Spleen (tissue), 7 donors: ENCODE measurements around the gene TMEM132D.

ENCODE experiments used
- POLR2A ChIP-seq, 3 donors: fragments of 450-650 bp; IDR thresholded peaks; one replicate each; pipeline ENCODE4 v1.5.1; 2017; ENCODE audit warnings: antibody characterized with exemption in 3 of 3, mild to moderate bottlenecking in 1 of 3
- POLR2AphosphoS5 ChIP-seq, 3 donors: sonication (generic); formaldehyde crosslinking; IDR thresholded peaks; one replicate each; pipeline ENCODE4 v1.5.1; 2017; ENCODE audit warnings: antibody characterized with exemption in 3 of 3
- TF ChIP-seq, protein P1 (sequence below), 11 experiments: fragments of 200-600 bp in 7 of 11; fragments of 450-650 bp in 4 of 11; sonication (generic) in 4 of 11; IDR thresholded peaks in 8 of 11; conservative IDR thresholded peaks in 3 of 11; 1 replicate in 7 of 11; 2 replicates in 4 of 11; pipeline versions ENCODE4 v1.4.0 to v1.8.0; 2016 to 2021; ENCODE audit warnings: antibody characterized with exemption in 11 of 11, inconsistent platforms in 4 of 11, mild to moderate bottlenecking in 1 of 11
- donor health status: DM: no; HTN: no; CAD: no; lungs with moderate emphysema.
- donor health status: DM: no; HTN: no; CAD: no.
- donor health status: DM: no; HTN: no; CAD: no.

DNA sequence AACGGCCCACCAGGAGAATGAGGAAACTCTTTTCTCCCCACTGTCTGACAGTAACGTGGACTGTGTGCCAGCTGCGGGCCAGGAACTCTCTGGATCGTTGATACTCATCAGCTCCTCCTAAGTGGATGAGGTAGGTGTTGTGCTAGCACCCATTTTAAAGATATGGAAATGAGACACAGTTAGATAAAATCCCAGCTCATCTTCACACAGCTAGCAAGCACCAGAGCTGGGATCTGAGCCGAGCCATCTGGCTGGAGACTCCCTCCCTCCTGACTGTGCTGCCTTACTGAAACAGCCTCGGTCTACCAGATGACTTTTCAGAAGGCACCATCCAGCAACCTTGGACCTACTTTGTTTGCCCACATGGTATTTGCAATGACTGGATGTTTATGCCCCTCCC is 49.2 kb downstream of the TMEM132D start:
- TF ChIP-seq, protein P1, sequence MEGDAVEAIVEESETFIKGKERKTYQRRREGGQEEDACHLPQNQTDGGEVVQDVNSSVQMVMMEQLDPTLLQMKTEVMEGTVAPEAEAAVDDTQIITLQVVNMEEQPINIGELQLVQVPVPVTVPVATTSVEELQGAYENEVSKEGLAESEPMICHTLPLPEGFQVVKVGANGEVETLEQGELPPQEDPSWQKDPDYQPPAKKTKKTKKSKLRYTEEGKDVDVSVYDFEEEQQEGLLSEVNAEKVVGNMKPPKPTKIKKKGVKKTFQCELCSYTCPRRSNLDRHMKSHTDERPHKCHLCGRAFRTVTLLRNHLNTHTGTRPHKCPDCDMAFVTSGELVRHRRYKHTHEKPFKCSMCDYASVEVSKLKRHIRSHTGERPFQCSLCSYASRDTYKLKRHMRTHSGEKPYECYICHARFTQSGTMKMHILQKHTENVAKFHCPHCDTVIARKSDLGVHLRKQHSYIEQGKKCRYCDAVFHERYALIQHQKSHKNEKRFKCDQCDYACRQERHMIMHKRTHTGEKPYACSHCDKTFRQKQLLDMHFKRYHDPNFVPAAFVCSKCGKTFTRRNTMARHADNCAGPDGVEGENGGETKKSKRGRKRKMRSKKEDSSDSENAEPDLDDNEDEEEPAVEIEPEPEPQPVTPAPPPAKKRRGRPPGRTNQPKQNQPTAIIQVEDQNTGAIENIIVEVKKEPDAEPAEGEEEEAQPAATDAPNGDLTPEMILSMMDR (IDR thresholded peaks at IDR 0.05 in 8 of 11, conservative IDR thresholded peaks at IDR 0.05 in 3 of 11): no peak
- TF ChIP-seq POLR2AphosphoS5 (IDR thresholded peaks at IDR 0.05) (no peak), POLR2A (IDR thresholded peaks at IDR 0.05) (no peak)
